ENCODE data around the gene MMP12.
"Not testable (repeated sequence)": the region's sequence is repeated elsewhere in the genome, so short reads cannot be mapped to it uniquely, and the experiment has no call there.

MMP12 gene

DNA sequence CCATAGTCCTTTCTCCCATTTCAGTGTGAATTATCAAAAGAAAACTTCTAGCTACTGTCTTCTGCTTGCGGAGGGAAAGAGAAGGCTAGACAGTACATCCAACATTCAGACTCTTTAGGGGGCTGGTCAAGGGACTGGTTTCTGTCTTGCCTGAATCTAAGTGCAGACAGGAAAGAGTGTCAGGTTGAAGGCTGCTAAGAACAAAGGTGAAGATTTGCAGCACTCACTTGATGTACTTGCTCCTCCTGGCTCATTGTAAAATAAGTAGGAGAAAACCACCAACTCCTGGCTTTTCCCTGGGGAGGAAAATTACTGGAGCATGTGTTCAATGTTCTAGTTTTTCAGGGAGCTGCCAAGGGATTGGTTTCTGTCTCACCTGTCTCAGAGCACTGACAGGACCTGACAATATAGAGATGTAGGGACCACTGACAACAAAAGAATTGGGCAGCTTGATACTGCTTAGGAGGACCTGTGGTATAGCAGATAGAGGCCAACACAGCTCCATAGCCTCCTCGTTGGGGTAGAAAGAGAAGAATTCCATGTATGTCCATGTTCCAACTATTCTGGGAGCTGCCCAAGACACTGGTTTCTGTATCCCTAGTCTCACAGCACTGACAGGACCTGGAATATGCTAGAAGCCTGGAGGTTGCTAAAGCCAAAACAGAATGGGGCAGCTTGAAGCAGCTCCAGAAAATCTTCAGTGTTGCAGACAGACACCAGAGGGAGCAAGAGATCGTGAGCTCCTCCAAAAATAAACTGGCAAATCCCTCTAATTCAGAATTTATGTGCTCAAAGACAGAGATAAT, 39.7 kb upstream of the MMP12 start:
- no peak overlapping the region for H2AFZ ChIP-seq
- no peaks in the 10 kb centered on the region for H3K9me3 ChIP-seq (ENCODE audit: control insufficient read depth, low read length)
- H3K4me3 ChIP-seq (ENCODE audit: low read depth, low read length): no peak overlapping the region
- H3K4me1 ChIP-seq: no peaks in the 10 kb centered on the region
- H3K4me2 ChIP-seq (ENCODE audit: low read length): no peak overlapping the region
- no peaks in the 10 kb centered on the region for H3K27me3 ChIP-seq (ENCODE audit: control insufficient read depth, insufficient read depth, low read length)
- H3K9ac ChIP-seq: no peak overlapping the region
- TF ChIP-seq CTCF (IDR thresholded peaks at IDR 0.05): no peak
- H3K79me2 ChIP-seq: no peaks in the 10 kb centered on the region
- no peak overlapping the region for H3K27ac ChIP-seq
- no peaks in the 10 kb centered on the region for H3K36me3 ChIP-seq (ENCODE audit: control insufficient read depth, insufficient read depth, low read length)

DNA sequence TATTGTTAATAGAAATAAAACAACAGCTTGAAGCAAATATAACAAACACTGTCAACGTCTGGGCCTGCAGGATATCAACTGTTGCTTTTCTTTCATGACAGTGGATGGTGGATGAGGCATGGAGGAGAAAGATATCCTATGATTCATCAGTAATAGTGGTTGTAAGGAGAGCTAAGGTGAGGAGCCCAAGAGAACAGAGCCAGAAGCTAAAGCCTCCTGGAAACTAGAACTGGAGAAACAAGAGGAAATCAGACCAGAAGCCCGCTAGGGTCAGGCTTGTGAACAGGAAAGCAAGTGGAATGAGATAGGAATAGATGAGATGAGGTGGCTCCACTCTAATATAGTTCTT, 37.7 kb upstream of the MMP12 start:
- H3K27ac ChIP-seq: no peak overlapping the region
- no peaks in the 10 kb centered on the region for H3K79me2 ChIP-seq
- no peak overlapping the region for H3K4me2 ChIP-seq (ENCODE audit: low read length)
- no peak for TF ChIP-seq CTCF (IDR thresholded peaks at IDR 0.05)
- no peaks in the 10 kb centered on the region for H3K4me1 ChIP-seq
- H3K4me3 ChIP-seq (ENCODE audit: low read depth, low read length): no peak overlapping the region
- no peak overlapping the region for H2AFZ ChIP-seq
- H3K36me3 ChIP-seq (ENCODE audit: control insufficient read depth, insufficient read depth, low read length): no peaks in the 10 kb centered on the region
- no peak overlapping the region for H3K9ac ChIP-seq
- no peaks in the 10 kb centered on the region for H3K9me3 ChIP-seq (ENCODE audit: control insufficient read depth, low read length)
- H3K27me3 ChIP-seq (ENCODE audit: control insufficient read depth, insufficient read depth, low read length): no peaks in the 10 kb centered on the region

GRCh38 chr11:102911758-102912481, 37.1 kb upstream of the MMP12 start:
- Histone ChIP-seq H3K79me2 (no peaks in the 10 kb centered on the region), H3K36me3 (ENCODE audit: control insufficient read depth, insufficient read depth, low read length) (no peaks in the 10 kb centered on the region), H3K4me2 (ENCODE audit: low read length) (no peak overlapping the region), H3K27ac (no peak overlapping the region), H3K9ac (no peak overlapping the region), H3K4me3 (ENCODE audit: low read depth, low read length) (no peak overlapping the region), H3K9me3 (ENCODE audit: control insufficient read depth, low read length) (no peaks in the 10 kb centered on the region), H3K27me3 (ENCODE audit: control insufficient read depth, insufficient read depth, low read length) (no peaks in the 10 kb centered on the region), H2AFZ (no peak overlapping the region), H3K4me1 (no peaks in the 10 kb centered on the region)
- TF ChIP-seq CTCF (IDR thresholded peaks at IDR 0.05): no peak

DNA sequence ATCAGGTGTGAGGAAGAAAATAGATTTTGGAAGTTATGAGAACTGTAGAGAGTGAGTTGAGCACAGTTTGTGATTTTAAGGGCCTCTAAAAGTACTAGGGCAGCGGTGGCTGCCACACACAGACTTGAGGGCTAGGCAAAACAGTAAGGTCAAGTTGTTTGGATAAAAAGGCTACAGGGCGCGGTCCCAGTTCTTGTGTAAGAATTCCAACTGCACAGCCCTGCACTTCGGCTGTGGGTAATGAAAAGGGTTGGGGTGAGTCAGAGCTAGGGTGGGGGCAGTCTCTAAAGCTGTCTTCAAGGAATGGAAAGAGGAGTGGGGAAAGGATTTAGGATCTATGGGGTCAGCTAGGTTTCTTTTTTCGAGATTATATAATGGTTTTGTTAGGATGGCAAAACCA, 31.1 kb upstream of the MMP12 start:
- H3K4me3 ChIP-seq (ENCODE audit: low read depth, low read length); H3K79me2 ChIP-seq; H3K9ac ChIP-seq; H2AFZ ChIP-seq; H3K4me1 ChIP-seq; H3K27me3 ChIP-seq (ENCODE audit: control insufficient read depth, insufficient read depth, low read length); H3K4me2 ChIP-seq (ENCODE audit: low read length); H3K9me3 ChIP-seq (ENCODE audit: control insufficient read depth, low read length); H3K36me3 ChIP-seq (ENCODE audit: control insufficient read depth, insufficient read depth, low read length); H3K27ac ChIP-seq: not testable (repeated sequence)

DNA sequence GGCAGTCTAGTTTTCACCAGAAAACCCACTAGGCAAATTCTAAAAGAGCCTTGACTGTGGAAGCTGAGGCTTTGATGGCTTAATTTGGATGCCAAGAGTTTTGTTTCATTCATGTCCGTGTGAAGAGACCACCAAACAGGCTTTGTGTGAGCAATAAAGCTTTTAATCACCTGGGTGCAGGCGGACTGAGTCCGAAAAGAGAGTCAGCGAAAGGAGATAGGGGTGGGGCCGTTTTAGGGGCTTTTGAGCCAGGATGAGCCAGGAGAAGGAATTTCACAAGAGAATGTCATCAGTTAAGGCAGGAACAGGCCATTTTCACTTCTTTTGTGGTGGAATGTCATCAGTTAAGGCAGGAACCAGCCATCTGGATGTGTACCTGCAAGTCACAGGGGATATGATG, 29.1 kb upstream of the MMP12 start:
- H3K9me3 ChIP-seq (ENCODE audit: control insufficient read depth, low read length); H3K79me2 ChIP-seq; H3K4me2 ChIP-seq (ENCODE audit: low read length); H3K36me3 ChIP-seq (ENCODE audit: control insufficient read depth, insufficient read depth, low read length); H3K4me3 ChIP-seq (ENCODE audit: low read depth, low read length); H2AFZ ChIP-seq; H3K4me1 ChIP-seq; H3K27me3 ChIP-seq (ENCODE audit: control insufficient read depth, insufficient read depth, low read length); H3K27ac ChIP-seq; H3K9ac ChIP-seq: not testable (repeated sequence)

All from parathyroid adenoma (tissue), 2 donors.